HG02870 (cell line): ENCODE measurements around the gene TRIM52.
A peak's percentile ranks its signal among the peaks of the same experiment; 100 is the strongest.
"Not testable (repeated sequence)": the region's sequence is repeated elsewhere in the genome, so short reads cannot be mapped to it uniquely, and the experiment has no call there.

Experiments
- ATAC-seq: cut with Tn5 transposase; IDR thresholded peaks from one replicate; pipeline ENCODE4 v1.9.1; 2021; ENCODE audit warnings: mild to moderate bottlenecking, moderate library complexity; ENCODE audit not compliant: unreplicated experiment

The TRIM52 gene

GRCh38 chr5:181217111-181217802 lies 43.7 kb downstream of the TRIM52 start:
- no peak for ATAC-seq

- ATAC-seq: no peak
Observed at GRCh38 chr5:181215997-181216989, 44.6 kb downstream of the TRIM52 start.

GRCh38 chr5:181214249-181214648 lies 46.7 kb downstream of the TRIM52 start:
- not testable (repeated sequence) for ATAC-seq

- ATAC-seq: no peak
Observed at GRCh38 chr5:181212934-181213333, 48.0 kb downstream of the TRIM52 start.

GRCh38 chr5:181212080-181212479 lies 48.9 kb downstream of the TRIM52 start:
- ATAC-seq: no peak

GRCh38 chr5:181211208-181211607 lies 49.7 kb downstream of the TRIM52 start:
- no peak for ATAC-seq

GRCh38 chr5:181210698-181211097 lies 50.2 kb downstream of the TRIM52 start:
- ATAC-seq: not testable (repeated sequence)

GRCh38 chr5:181210148-181210547 lies 50.8 kb downstream of the TRIM52 start:
- not testable (repeated sequence) for ATAC-seq

GRCh38 chr5:181209006-181209405 lies 51.9 kb downstream of the TRIM52 start:
- not testable (repeated sequence) for ATAC-seq

- ATAC-seq: no peak
Observed at GRCh38 chr5:181207960-181208253, 53.0 kb downstream of the TRIM52 start.

- peak; percentile 43 for ATAC-seq
Observed at GRCh38 chr5:181207214-181207959, 53.6 kb downstream of the TRIM52 start.

- ATAC-seq: no peak
Observed at GRCh38 chr5:181205761-181206649, 54.9 kb downstream of the TRIM52 start.
